DND-41 (cell line): ENCODE measurements around the gene NAB2.

ENCODE experiments used
- ATAC-seq: fragments of 200-7000 bp; cut with Tn5 transposase; 3 replicates; pipeline ENCODE4 v1.9.1; 2021; ENCODE audit warnings: low read depth; ENCODE audit not compliant: insufficient read depth
- DNase-seq: peaks from one replicate; pipeline ENCODE4 v3.0.0-alpha.2; 2020
- H2AFZ ChIP-seq: 2 replicates; pipeline ENCODE4 v1.6.0; 2012; ENCODE audit warnings: low read depth, low read length
- H3K27ac ChIP-seq: 2 replicates; pipeline ENCODE4 v1.5.1; 2012; ENCODE audit warnings: low read length, inconsistent platforms
- H3K27me3 ChIP-seq: fragments of 200-600 bp; sonication (generic); 2 replicates; pipeline ENCODE4 v1.6.0; 2012; ENCODE audit warnings: low read length, mild to moderate bottlenecking, inconsistent platforms; ENCODE audit not compliant: insufficient read depth, poor library complexity
- H3K36me3 ChIP-seq: 2 replicates; pipeline ENCODE4 v1.5.1; 2012; ENCODE audit warnings: low read length, inconsistent platforms; ENCODE audit not compliant: insufficient read depth
- H3K4me1 ChIP-seq: 2 replicates; pipeline ENCODE4 v1.5.1; 2012; ENCODE audit warnings: mild to moderate bottlenecking, low read length; ENCODE audit not compliant: insufficient read depth
- H3K4me2 ChIP-seq: 2 replicates; pipeline ENCODE4 v1.6.0; 2012; ENCODE audit warnings: mild to moderate bottlenecking, moderate library complexity, low read length, inconsistent platforms; ENCODE audit not compliant: insufficient read depth
- H3K4me3 ChIP-seq, 2 experiments: fragments of 200-600 bp in 1 of 2; shearing (Covaris generic) in 1 of 2; 2 replicates each; pipeline ENCODE4 v1.5.1; 2012 to 2016; ENCODE audit warnings: inconsistent platforms in 2 of 2, low read length in 2 of 2, mild to moderate bottlenecking in 2 of 2, low read depth in 1 of 2, moderate library complexity in 1 of 2
- H3K79me2 ChIP-seq: 2 replicates; pipeline ENCODE4 v1.6.0; 2012; ENCODE audit warnings: low read length, inconsistent platforms; ENCODE audit not compliant: insufficient read depth
- H3K9ac ChIP-seq: 2 replicates; pipeline ENCODE4 v1.6.0; 2012; ENCODE audit warnings: low read depth, mild to moderate bottlenecking, inconsistent platforms, low read length, moderate library complexity
- H3K9me3 ChIP-seq: 2 replicates; pipeline ENCODE4 v1.5.1; 2012; ENCODE audit warnings: low read length, moderate library complexity, mild to moderate bottlenecking, inconsistent platforms; ENCODE audit not compliant: insufficient read depth, severe bottlenecking
- H4K20me1 ChIP-seq: 2 replicates; pipeline ENCODE4 v1.6.0; 2012; ENCODE audit warnings: low read length; ENCODE audit not compliant: insufficient read depth
- EZH2 ChIP-seq: IDR thresholded peaks from 3 replicates; pipeline ENCODE4 v1.6.1; 2012; ENCODE audit warnings: borderline replicate concordance, low read depth, mild to moderate bottlenecking, moderate library complexity, low read length, inconsistent platforms; ENCODE audit not compliant: severe bottlenecking
- TF ChIP-seq, protein P1 (sequence below): IDR thresholded peaks from 2 replicates; pipeline ENCODE4 v1.5.1; 2012; ENCODE audit warnings: borderline replicate concordance, low read length, moderate library complexity, mild to moderate bottlenecking; ENCODE audit not compliant: poor library complexity, severe bottlenecking; ENCODE audit errors: extremely low read depth

Gene NAB2

GRCh38 chr12:57055824-57056223, 33.1 kb upstream of the NAB2 start:
- Histone ChIP-seq H2AFZ (no peak overlapping the region), H3K36me3 (peaks cover 50% of the 10 kb centered on the region), H3K27me3 (no peaks in the 10 kb centered on the region), H3K27ac (no peak overlapping the region), H3K9me3 (no peaks in the 10 kb centered on the region), H3K79me2 (no peaks in the 10 kb centered on the region), H3K9ac (no peak overlapping the region), H3K4me3 (no peak overlapping the region), H4K20me1 (no peaks in the 10 kb centered on the region), H3K4me2 (no peak overlapping the region), H3K4me1 (no peaks in the 10 kb centered on the region)
- DNase-seq, result no peak
- TF ChIP-seq, protein P1, sequence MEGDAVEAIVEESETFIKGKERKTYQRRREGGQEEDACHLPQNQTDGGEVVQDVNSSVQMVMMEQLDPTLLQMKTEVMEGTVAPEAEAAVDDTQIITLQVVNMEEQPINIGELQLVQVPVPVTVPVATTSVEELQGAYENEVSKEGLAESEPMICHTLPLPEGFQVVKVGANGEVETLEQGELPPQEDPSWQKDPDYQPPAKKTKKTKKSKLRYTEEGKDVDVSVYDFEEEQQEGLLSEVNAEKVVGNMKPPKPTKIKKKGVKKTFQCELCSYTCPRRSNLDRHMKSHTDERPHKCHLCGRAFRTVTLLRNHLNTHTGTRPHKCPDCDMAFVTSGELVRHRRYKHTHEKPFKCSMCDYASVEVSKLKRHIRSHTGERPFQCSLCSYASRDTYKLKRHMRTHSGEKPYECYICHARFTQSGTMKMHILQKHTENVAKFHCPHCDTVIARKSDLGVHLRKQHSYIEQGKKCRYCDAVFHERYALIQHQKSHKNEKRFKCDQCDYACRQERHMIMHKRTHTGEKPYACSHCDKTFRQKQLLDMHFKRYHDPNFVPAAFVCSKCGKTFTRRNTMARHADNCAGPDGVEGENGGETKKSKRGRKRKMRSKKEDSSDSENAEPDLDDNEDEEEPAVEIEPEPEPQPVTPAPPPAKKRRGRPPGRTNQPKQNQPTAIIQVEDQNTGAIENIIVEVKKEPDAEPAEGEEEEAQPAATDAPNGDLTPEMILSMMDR, result no peak
- no peak for TF ChIP-seq EZH2
- no peak for ATAC-seq

GRCh38 chr12:57057067-57057751, 31.7 kb upstream of the NAB2 start:
- Histone ChIP-seq H3K4me3 (no peak overlapping the region), H3K27me3 (no peaks in the 10 kb centered on the region), H3K4me1 (no peaks in the 10 kb centered on the region), H3K79me2 (no peaks in the 10 kb centered on the region), H4K20me1 (no peaks in the 10 kb centered on the region), H2AFZ (no peak overlapping the region), H3K9me3 (no peaks in the 10 kb centered on the region), H3K4me2 (no peak overlapping the region), H3K9ac (no peak overlapping the region), H3K36me3 (peaks cover 62% of the 10 kb centered on the region), H3K27ac (no peak overlapping the region)
- TF ChIP-seq, protein P1, result no peak
- TF ChIP-seq EZH2, result no peak
- ATAC-seq, result no peak
- DNase-seq, result no peak

DNA sequence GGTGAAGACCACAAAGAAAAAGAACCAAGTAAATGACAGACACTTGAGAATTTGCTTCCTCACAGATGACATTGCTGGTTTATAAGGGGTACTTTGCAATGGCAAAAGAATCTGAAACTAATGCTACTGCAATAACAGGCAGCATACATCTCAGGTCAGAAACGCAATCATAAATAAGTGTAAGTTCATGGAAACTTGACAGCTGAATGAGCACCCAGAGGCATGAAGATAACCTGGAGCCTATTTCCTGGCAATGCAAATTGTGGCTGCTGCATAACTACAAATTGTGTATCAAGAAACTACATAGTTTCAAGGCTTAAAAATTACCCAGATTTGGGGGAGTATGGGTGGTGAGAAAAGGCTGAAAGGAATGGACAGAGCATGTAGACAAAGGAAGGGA, 30.5 kb upstream of the NAB2 start:
- H3K9me3 ChIP-seq, result no peaks in the 10 kb centered on the region
- H3K27me3 ChIP-seq, result no peaks in the 10 kb centered on the region
- H3K36me3 ChIP-seq, result peaks cover 74% of the 10 kb centered on the region
- no peak overlapping the region for H3K4me2 ChIP-seq
- H3K4me1 ChIP-seq, result no peaks in the 10 kb centered on the region
- H3K4me3 ChIP-seq, result no peak overlapping the region
- H3K27ac ChIP-seq, result no peak overlapping the region
- H4K20me1 ChIP-seq, result no peaks in the 10 kb centered on the region
- no peak for ATAC-seq
- no peak overlapping the region for H3K9ac ChIP-seq
- no peaks in the 10 kb centered on the region for H3K79me2 ChIP-seq
- TF ChIP-seq, protein P1, result no peak
- TF ChIP-seq EZH2, result no peak
- DNase-seq, result no peak
- no peak overlapping the region for H2AFZ ChIP-seq
